Panc1 (cell line): ENCODE data around the gene RPS6KB2. TPM values are rescaled to one million over a fixed set of nuclear protein-coding genes. Genes with fewer than 3 reads are reported as not detected.

Experiments
- ATAC-seq: fragments of 200-7000 bp; cut with Tn5 transposase; 2 replicates; pipeline ENCODE4 v1.9.1; 2020; ENCODE audit warnings: mild to moderate bottlenecking, moderate library complexity
- BruUV-seq: library from RNA; stranded (reverse); fragments of 400-500 nt; replicated peaks from 2 replicates; lab custom pipeline; 2021; lab: Mats Ljungman, UMichigan
- CTCF ChIA-PET: fragments of 300-600 bp; sonication (Branson Sonifier 250); formaldehyde crosslinking; loops from one replicate; lab custom pipeline; 2022; ENCODE audit warnings: antibody characterized with exemption; lab: Charles Lee
- POLR2A ChIA-PET: fragments of 300-600 bp; sonication (Branson Sonifier 250); formaldehyde crosslinking; loops from one replicate; lab custom pipeline; 2022; ENCODE audit warnings: antibody characterized with exemption; lab: Charles Lee
- DNase-seq: peaks from one replicate; pipeline ENCODE4 v3.0.0-alpha.2; 2010; ENCODE audit warnings: low read depth, low spot score
- H3K27ac ChIP-seq: 2 replicates; pipeline ENCODE4 v1.5.1; 2011; ENCODE audit warnings: mild to moderate bottlenecking, low read length, inconsistent platforms
- H3K27me3 ChIP-seq: fragments of 200-500 bp; sonication (Bioruptor generic); 2 replicates; pipeline ENCODE4 v1.6.0; 2014; ENCODE audit warnings: low read length, inconsistent platforms; ENCODE audit not compliant: control insufficient read depth, insufficient read depth
- H3K36me3 ChIP-seq: fragments of 200-500 bp; sonication (Bioruptor generic); 2 replicates; pipeline ENCODE4 v1.5.1; 2014; ENCODE audit warnings: inconsistent platforms, mild to moderate bottlenecking, low read length, moderate library complexity; ENCODE audit not compliant: control insufficient read depth, insufficient read depth
- H3K4me1 ChIP-seq: 2 replicates; pipeline ENCODE4 v1.5.1; 2011; ENCODE audit warnings: inconsistent platforms, mild to moderate bottlenecking, low read length, moderate library complexity; ENCODE audit not compliant: control insufficient read depth, insufficient read depth
- H3K4me3 ChIP-seq, 2 experiments: 2 replicates each; pipeline ENCODE4 v1.5.1; 2011 to 2012; ENCODE audit warnings: low read depth in 2 of 2, low read length in 2 of 2, mild to moderate bottlenecking in 2 of 2, inconsistent platforms in 1 of 2, moderate library complexity in 1 of 2
- H3K9me3 ChIP-seq: fragments of 200-500 bp; sonication (Bioruptor generic); 2 replicates; pipeline ENCODE4 v1.5.1; 2014; ENCODE audit warnings: low read depth, mild to moderate bottlenecking, inconsistent platforms, low read length, moderate library complexity; ENCODE audit not compliant: control insufficient read depth, insufficient read depth
- POLR2AphosphoS5 ChIP-seq: IDR thresholded peaks from 2 replicates; pipeline ENCODE4 v1.6.1; 2012; ENCODE audit warnings: mild to moderate bottlenecking, low read depth, low read length, moderate library complexity
- SIN3A ChIP-seq: IDR thresholded peaks from 2 replicates; pipeline ENCODE4 v1.6.1; 2012; ENCODE audit warnings: low read depth, mild to moderate bottlenecking, low read length, moderate library complexity, borderline replicate concordance; ENCODE audit not compliant: insufficient read depth
- TCF7L2 ChIP-seq: IDR thresholded peaks from 2 replicates; pipeline ENCODE4 v1.6.1; 2011; ENCODE audit warnings: mild to moderate bottlenecking, low read depth, low read length, inconsistent platforms
- in situ Hi-C: cut with HindIII; loops from 2 replicates; pipeline ENCODE4 v1.10.0; 2016; ENCODE audit warnings: low sequenced_read_pairs, low pct_unique_long_range_greater_than_20kb
- intact Hi-C: fragments of 100-400 bp; cut with micrococcal nuclease; formaldehyde crosslinking; loops from one replicate; pipeline ENCODE4 v1.10.0; 2022; ENCODE audit not compliant: unreplicated experiment
- total RNA-seq: library from RNA; stranded (reverse); gene quantifications from one replicate; pipeline ENCODE4 v1.2.1, GENCODE V29; 2021; ENCODE audit not compliant: unreplicated experiment
- TF ChIP-seq, protein P1 (sequence below): fragments of 450-650 bp; IDR thresholded peaks from 2 replicates; pipeline ENCODE4 v1.5.1; 2017; ENCODE audit warnings: mild to moderate bottlenecking
- TF ChIP-seq, protein P2 (sequence below), 2 experiments: IDR thresholded peaks; 2 replicates each; pipeline ENCODE4 v1.6.1; 2011 to 2012; ENCODE audit warnings: low read depth in 2 of 2, control low read depth in 1 of 2, low read length in 1 of 2, mild to moderate bottlenecking in 1 of 2, moderate library complexity in 1 of 2; ENCODE audit not compliant: insufficient read depth in 1 of 2

RPS6KB2 gene
- total RNA-seq, 1 experiment from 2014 or later = 68.5 TPM

DNA sequence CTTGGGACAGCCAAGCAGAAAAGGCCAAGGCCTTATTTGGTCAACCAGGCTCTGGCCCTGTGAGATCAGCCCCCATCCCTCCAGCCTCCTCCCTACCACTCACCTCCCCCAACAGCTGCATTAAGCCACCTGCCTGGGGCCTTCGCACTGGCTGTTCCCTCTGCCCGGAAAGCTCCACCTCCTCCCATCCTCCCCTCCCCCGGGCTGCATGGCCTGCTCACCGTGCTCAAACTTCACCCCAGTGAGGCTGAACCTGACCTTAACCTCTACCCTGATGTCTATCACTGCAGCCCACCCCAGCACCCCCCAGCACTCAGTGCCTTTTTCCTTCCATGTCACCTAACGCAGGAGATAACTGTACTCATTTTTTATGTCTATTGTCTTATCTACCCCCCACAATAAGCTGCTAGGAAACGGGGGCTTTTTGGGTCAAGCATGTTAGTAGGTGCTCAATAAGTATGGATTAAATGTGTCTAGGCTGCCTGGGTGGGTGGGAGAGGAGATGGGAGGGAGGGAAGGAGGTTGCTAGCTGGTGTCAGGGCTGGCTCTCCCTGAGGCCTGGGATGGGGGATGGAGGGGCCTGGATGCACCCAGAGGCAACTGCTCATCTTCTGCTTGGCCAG, 8.3 kb downstream of the RPS6KB2 start:
- H3K4me1 ChIP-seq = peaks cover 68% of the 10 kb centered on the region
- H3K4me3 ChIP-seq = no peak overlapping the region
- ChIA-PET CTCF (interaction anchor here (0.5 to 0.8 kb wide), 3 partner anchors 32 to 92 kb away, joined by 3 to 4 read pairs (median 4); no protein-coding TSS in a partner anchor), POLR2A (interaction anchor here (0.6 to 0.8 kb wide), 2 partner anchors 28 to 35 kb away, joined by 3 to 4 read pairs; partner anchors contain the start of gene PPP1CA)
- H3K36me3 ChIP-seq = peaks cover 2% of the 10 kb centered on the region; the same call in 1 of the 2 replicates
- peak overlapping the region; percentile 40 for H3K27ac ChIP-seq
- in situ Hi-C loops (no loop called here), intact Hi-C loops (no loop called here)
- DNase-seq = no peak
- TF ChIP-seq TCF7L2 = no peak
- TF ChIP-seq POLR2AphosphoS5 = peak; percentile 43
- TF ChIP-seq, protein P1, sequence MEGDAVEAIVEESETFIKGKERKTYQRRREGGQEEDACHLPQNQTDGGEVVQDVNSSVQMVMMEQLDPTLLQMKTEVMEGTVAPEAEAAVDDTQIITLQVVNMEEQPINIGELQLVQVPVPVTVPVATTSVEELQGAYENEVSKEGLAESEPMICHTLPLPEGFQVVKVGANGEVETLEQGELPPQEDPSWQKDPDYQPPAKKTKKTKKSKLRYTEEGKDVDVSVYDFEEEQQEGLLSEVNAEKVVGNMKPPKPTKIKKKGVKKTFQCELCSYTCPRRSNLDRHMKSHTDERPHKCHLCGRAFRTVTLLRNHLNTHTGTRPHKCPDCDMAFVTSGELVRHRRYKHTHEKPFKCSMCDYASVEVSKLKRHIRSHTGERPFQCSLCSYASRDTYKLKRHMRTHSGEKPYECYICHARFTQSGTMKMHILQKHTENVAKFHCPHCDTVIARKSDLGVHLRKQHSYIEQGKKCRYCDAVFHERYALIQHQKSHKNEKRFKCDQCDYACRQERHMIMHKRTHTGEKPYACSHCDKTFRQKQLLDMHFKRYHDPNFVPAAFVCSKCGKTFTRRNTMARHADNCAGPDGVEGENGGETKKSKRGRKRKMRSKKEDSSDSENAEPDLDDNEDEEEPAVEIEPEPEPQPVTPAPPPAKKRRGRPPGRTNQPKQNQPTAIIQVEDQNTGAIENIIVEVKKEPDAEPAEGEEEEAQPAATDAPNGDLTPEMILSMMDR = no peak
- no TSS peak for BruUV-seq
- no peaks in the 10 kb centered on the region for H3K9me3 ChIP-seq
- H3K27me3 ChIP-seq = no peaks in the 10 kb centered on the region
- peak; percentile 10 for ATAC-seq

DNA sequence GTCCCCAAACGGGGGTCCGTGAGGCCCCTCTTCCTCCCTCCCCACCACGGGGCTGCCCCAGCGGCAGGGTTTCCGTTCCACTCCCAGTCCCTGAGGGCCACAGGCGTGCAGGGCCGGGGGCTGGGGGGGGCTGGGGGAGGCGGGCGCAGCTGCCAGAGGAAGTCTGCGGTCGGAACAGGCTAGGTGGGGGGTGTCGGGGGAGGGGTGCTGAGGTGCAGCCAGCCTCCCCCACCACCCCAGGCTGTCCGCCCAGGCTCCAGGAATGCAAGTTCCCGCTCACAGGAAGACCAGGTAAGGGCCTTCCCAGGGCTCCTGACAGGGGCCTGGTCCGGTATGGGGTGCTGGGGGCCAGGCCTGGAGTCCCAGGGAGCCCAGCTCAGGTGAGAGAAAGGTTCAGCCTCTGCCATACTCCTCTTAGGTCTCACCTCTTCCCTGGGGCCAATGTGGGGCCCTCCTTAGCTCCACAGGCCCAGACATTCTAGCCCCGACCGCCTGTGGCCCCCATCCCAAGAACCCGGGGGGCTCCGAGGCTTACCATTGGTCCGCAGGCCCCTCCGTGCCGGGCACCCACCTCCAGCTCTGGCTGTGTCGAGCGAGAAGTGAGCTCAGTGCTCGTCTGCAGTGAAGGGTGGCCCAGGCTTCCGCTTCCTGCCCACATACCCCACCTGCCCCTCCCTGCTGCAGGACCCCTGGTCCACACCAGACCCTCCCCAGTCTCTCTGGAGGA, 9.0 kb downstream of the RPS6KB2 start, which contains the start of gene PTPRCAP:
Gene PTPRCAP, minus strand, starts transcription at position 601 of the 727 bp plus-strand sequence. Its CDS starts 63 bp downstream, at position 538.
- Histone ChIP-seq H3K4me1 (peaks cover 75% of the 10 kb centered on the region), H3K27ac (peak within 1 kb of the TSS; percentile 40), H3K27me3 (no peaks in the 10 kb centered on the region), H3K9me3 (no peaks in the 10 kb centered on the region), H3K36me3 (peaks cover 2% of the 10 kb centered on the region; the same call in 1 of the 2 replicates), H3K4me3 (no peak within 1 kb of the TSS)
- in situ Hi-C loops = no loop called here
- no peak for DNase-seq
- ATAC-seq = no peak
- CTCF ChIA-PET = interaction anchor here (0.5 to 0.8 kb wide), 4 partner anchors 31 to 69 kb away, joined by 3 to 5 read pairs (median 4); no protein-coding TSS in a partner anchor
- no peak for TF ChIP-seq SIN3A
- TF ChIP-seq, protein P2, sequence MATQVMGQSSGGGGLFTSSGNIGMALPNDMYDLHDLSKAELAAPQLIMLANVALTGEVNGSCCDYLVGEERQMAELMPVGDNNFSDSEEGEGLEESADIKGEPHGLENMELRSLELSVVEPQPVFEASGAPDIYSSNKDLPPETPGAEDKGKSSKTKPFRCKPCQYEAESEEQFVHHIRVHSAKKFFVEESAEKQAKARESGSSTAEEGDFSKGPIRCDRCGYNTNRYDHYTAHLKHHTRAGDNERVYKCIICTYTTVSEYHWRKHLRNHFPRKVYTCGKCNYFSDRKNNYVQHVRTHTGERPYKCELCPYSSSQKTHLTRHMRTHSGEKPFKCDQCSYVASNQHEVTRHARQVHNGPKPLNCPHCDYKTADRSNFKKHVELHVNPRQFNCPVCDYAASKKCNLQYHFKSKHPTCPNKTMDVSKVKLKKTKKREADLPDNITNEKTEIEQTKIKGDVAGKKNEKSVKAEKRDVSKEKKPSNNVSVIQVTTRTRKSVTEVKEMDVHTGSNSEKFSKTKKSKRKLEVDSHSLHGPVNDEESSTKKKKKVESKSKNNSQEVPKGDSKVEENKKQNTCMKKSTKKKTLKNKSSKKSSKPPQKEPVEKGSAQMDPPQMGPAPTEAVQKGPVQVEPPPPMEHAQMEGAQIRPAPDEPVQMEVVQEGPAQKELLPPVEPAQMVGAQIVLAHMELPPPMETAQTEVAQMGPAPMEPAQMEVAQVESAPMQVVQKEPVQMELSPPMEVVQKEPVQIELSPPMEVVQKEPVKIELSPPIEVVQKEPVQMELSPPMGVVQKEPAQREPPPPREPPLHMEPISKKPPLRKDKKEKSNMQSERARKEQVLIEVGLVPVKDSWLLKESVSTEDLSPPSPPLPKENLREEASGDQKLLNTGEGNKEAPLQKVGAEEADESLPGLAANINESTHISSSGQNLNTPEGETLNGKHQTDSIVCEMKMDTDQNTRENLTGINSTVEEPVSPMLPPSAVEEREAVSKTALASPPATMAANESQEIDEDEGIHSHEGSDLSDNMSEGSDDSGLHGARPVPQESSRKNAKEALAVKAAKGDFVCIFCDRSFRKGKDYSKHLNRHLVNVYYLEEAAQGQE (IDR thresholded peaks at IDR 0.05; ENCODE audit: insufficient read depth in 1 of 2, low read depth in 2 of 2, low read length in 1 of 2) = no peak
- TF ChIP-seq TCF7L2 = no peak
- TF ChIP-seq POLR2AphosphoS5 = 0 out of 2 replicates have a peak, but pooled peaks have one; percentile 41
- TF ChIP-seq, protein P1 = no peak
- no TSS peak for BruUV-seq
- POLR2A ChIA-PET = interaction anchor here (0.6 kb wide), 1 partner anchor 29 kb away, joined by 3 read pairs; no protein-coding TSS in a partner anchor
- intact Hi-C loops = no loop called here
